ENCODE results near the gene CMSS1.

Gene CMSS1

GRCh38 chr3:100195375-100195774 is 377.7 kb downstream of the CMSS1 start:
- no peak overlapping the region for H3K27ac ChIP-seq
- TF ChIP-seq CTCF (conservative IDR thresholded peaks at IDR 0.05): no peak

- no peak overlapping the region for H3K27ac ChIP-seq
- TF ChIP-seq CTCF (conservative IDR thresholded peaks at IDR 0.05): no peak
These were observed 380.2 kb downstream of the CMSS1 start for GRCh38 chr3:100197876-100198275.

GRCh38 chr3:100198579-100199269 is 381.1 kb downstream of the CMSS1 start:
- TF ChIP-seq CTCF (conservative IDR thresholded peaks at IDR 0.05): no peak
- no peak overlapping the region for H3K27ac ChIP-seq

GRCh38 chr3:100205171-100205570 is 387.5 kb downstream of the CMSS1 start:
- H3K27ac ChIP-seq: no peak overlapping the region
- no peak for TF ChIP-seq CTCF (conservative IDR thresholded peaks at IDR 0.05)

GRCh38 chr3:100206687-100207086 is 389.0 kb downstream of the CMSS1 start:
- TF ChIP-seq CTCF (conservative IDR thresholded peaks at IDR 0.05): no peak
- H3K27ac ChIP-seq: no peak overlapping the region

GRCh38 chr3:100207886-100208285 is 390.2 kb downstream of the CMSS1 start:
- TF ChIP-seq CTCF (conservative IDR thresholded peaks at IDR 0.05): no peak
- H3K27ac ChIP-seq: no peak overlapping the region

- TF ChIP-seq CTCF (conservative IDR thresholded peaks at IDR 0.05): no peak
- no peak overlapping the region for H3K27ac ChIP-seq
These were observed 391.5 kb downstream of the CMSS1 start for GRCh38 chr3:100209169-100209568.
